Kidney (tissue), 14 donors: ENCODE results near the gene MYO5B. TPM values are rescaled to one million over a fixed set of nuclear protein-coding genes. Genes with fewer than 3 reads are reported as not detected.

Source experiments
- DNase-seq, 5 donors: peaks; one replicate each; pipeline ENCODE4 v3.0.0-alpha.2; 2013 to 2020
- FAIRE-seq: peaks from 2 replicates; lab custom pipeline; 2012; peaks lifted over from hg19 to GRCh38; lab: Jason Lieb, UNC
- H3K27ac ChIP-seq, 2 donors: one replicate each; pipeline ENCODE4 v1.7.0; 2013; ENCODE audit warnings: low read depth in 2 of 2, low read length in 2 of 2, inconsistent platforms in 1 of 2
- H3K27me3 ChIP-seq: one replicate; pipeline ENCODE4 v1.7.1; 2013; ENCODE audit warnings: low read length, inconsistent platforms; ENCODE audit not compliant: control insufficient read depth, insufficient read depth
- H3K36me3 ChIP-seq, 3 donors: one replicate each; pipeline versions ENCODE4 v1.7.0 to v1.7.1; 2013; ENCODE audit warnings: low read length in 3 of 3, control low read depth in 1 of 3, inconsistent platforms in 1 of 3; ENCODE audit not compliant: insufficient read depth in 3 of 3, control insufficient read depth in 2 of 3
- H3K4me1 ChIP-seq, 3 donors: one replicate each; pipeline versions ENCODE4 v1.7.0 to v1.7.1; 2013; ENCODE audit warnings: low read length in 3 of 3, inconsistent platforms in 1 of 3, low read depth in 1 of 3; ENCODE audit not compliant: control insufficient read depth in 2 of 3, insufficient read depth in 2 of 3
- H3K4me3 ChIP-seq, 3 donors: one replicate each; pipeline versions ENCODE4 v1.7.0 to v1.8.1; 2013; ENCODE audit warnings: low read length in 3 of 3, control low read depth in 1 of 3, inconsistent platforms in 1 of 3
- H3K9ac ChIP-seq, 3 donors: one replicate each; pipeline versions ENCODE4 v1.7.0 to v1.7.1; 2013; ENCODE audit warnings: low read length in 3 of 3, control low read depth in 1 of 3, inconsistent platforms in 1 of 3
- H3K9me3 ChIP-seq, 3 donors: one replicate each; pipeline versions ENCODE4 v1.7.0 to v1.7.1; 2013; ENCODE audit warnings: low read length in 3 of 3, control low read depth in 1 of 3, inconsistent platforms in 1 of 3; ENCODE audit not compliant: control insufficient read depth in 2 of 3, insufficient read depth in 1 of 3
- intact Hi-C: fragments of 100-400 bp; cut with DNase I; formaldehyde crosslinking; loops from one replicate; pipeline ENCODE4 v1.11.1; 2022
- polyA plus RNA-seq: library from polyadenylated mRNA; stranded (reverse); fragments of 350-450 nt; fragmentation: Illumina TruSeq; extraction: RNeasy Lipid Tissue Mini Kit (QIAGEN cat#74804); gene quantifications from one replicate; pipeline ENCODE4 v1.2.3, GENCODE V29; 2014; ENCODE audit warnings: low read depth, low replicate concordance; ENCODE audit not compliant: insufficient read depth
- total RNA-seq: library from RNA; stranded (reverse); fragmentation: NEBNext Ultra II Directional; extraction: Animal tissue kit (Norgen Biotek cat#: 25700); gene quantifications from one replicate; pipeline ENCODE4 v1.2.1, GENCODE V29; 2021
- TF ChIP-seq, protein P1 (sequence below): IDR thresholded peaks from 3 replicates; pipeline ENCODE4 v1.5.1; 2012; ENCODE audit warnings: mild to moderate bottlenecking, moderate library complexity, borderline replicate concordance; ENCODE audit not compliant: insufficient read depth; ENCODE audit errors: extremely low read depth
- donor health status: control.
- donor health status: control.
- donor health status: control.
- donor health status: control.
- donor health status: control.
- donor health status: DM: yes; HTN: yes; CAD: no.
- donor health status: Normal renal cell carcinoma (clear cell type).

The MYO5B gene
- total and polyA plus RNA-seq, 2 donors from 2014 or later: 17.8 to 43.8 TPM

DNA sequence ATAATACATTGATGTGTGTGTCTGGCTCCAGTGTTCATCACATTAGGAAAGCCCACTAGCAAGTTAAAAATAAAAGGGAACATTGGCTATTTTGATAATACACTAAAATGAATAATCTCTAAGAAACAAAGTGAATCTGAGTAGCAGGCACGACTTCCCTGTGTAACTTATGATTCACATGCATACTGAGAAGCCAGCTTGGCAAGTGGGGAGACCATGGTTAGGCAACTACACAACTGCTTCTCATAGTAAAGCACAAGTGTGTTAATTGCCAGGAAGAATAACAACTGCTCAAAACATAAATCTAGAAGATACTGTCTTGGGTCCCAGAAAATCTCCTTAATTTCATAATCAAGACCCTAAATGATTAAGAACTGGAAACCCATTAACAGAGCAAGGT is 4.0 kb downstream of the MYO5B start:
- DNase-seq (no peak), FAIRE-seq (no peak)
- intact Hi-C loops: no loop called here
- TF ChIP-seq, protein P1, sequence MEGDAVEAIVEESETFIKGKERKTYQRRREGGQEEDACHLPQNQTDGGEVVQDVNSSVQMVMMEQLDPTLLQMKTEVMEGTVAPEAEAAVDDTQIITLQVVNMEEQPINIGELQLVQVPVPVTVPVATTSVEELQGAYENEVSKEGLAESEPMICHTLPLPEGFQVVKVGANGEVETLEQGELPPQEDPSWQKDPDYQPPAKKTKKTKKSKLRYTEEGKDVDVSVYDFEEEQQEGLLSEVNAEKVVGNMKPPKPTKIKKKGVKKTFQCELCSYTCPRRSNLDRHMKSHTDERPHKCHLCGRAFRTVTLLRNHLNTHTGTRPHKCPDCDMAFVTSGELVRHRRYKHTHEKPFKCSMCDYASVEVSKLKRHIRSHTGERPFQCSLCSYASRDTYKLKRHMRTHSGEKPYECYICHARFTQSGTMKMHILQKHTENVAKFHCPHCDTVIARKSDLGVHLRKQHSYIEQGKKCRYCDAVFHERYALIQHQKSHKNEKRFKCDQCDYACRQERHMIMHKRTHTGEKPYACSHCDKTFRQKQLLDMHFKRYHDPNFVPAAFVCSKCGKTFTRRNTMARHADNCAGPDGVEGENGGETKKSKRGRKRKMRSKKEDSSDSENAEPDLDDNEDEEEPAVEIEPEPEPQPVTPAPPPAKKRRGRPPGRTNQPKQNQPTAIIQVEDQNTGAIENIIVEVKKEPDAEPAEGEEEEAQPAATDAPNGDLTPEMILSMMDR: no peak
- peaks cover 7% of the 10 kb centered on the region for H3K27me3 ChIP-seq
- H3K9ac ChIP-seq: no peak overlapping the region
- no peaks in the 10 kb centered on the region for H3K36me3 ChIP-seq
- H3K27ac ChIP-seq: no peak overlapping the region
- no peaks in the 10 kb centered on the region for H3K9me3 ChIP-seq
- H3K4me1 ChIP-seq: peaks cover 0 to 2% (median 2%) of the 10 kb centered on the region in 3 donors
- no peak overlapping the region for H3K4me3 ChIP-seq

DNA sequence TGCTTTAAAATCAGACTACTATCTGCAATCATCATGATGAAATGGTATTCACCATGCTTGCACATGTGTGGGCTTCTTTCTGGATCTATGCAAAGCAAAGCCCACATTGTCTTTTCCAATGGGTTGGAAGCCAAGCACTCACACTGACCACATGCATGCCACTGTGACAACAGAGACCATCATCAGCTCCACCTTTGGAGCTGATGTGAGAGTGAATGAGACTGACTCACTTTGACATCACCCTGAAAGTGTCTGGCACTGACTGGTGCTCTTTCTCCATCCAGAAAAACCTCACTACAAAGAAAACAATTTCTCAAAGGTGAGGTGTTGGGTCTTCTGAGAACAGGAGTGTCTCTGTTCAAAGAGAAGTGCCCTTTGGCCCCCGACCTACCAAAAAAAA is 4.7 kb downstream of the MYO5B start:
- intact Hi-C loops: no loop called here
- Histone ChIP-seq H3K27ac (no peak overlapping the region), H3K9me3 (no peaks in the 10 kb centered on the region), H3K36me3 (no peaks in the 10 kb centered on the region), H3K4me1 (peaks cover 0 to 2% (median 2%) of the 10 kb centered on the region in 3 donors), H3K27me3 (peaks cover 4% of the 10 kb centered on the region), H3K9ac (no peak overlapping the region), H3K4me3 (no peak overlapping the region)
- FAIRE-seq (no peak), DNase-seq (no peak)
- TF ChIP-seq, protein P1: no peak

DNA sequence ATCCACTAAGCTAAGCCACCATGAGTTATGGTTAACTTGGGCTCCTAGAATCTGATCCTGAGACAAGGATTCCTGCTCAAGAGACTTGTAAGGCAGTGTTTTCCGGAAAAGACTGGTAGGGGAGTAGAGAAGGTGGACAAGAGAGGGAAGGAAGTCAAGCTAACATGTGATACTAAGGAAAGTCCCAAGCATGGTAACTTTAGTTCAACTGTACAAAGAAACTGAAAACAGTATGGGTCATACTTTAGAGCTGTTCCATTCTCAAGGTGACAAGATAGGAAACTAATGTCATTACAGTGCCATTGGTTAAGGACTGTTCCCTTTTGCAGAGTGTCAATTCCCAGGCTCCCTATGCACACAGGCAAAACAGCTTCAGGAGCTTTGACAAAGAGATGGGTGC is 5.8 kb downstream of the MYO5B start:
- Histone ChIP-seq H3K4me1 (peaks cover 0 to 2% (median 2%) of the 10 kb centered on the region in 3 donors), H3K27me3 (peaks cover 4% of the 10 kb centered on the region), H3K9ac (no peak overlapping the region), H3K36me3 (no peaks in the 10 kb centered on the region), H3K27ac (no peak overlapping the region), H3K4me3 (no peak overlapping the region), H3K9me3 (no peaks in the 10 kb centered on the region)
- intact Hi-C loops: no loop called here
- FAIRE-seq (no peak), DNase-seq (no peak)
- TF ChIP-seq, protein P1: no peak

DNA sequence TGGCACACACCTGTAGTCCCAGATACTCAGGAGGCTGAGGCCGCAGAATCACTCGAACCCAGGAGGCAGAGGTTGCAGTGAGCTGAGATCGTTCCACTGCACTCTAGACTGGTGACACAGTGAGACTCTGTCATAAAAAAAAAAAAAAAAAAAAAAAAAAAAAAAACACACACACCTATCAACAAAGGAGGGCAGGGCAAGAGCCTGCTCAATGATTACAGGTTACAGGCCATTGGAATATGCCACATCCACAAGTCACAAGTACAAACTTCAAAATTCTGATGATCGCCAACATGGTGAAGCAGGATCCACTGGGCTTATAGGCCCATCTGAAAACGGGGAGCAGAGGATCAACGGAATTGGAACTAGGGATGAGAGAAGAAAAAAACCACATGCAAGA is 6.3 kb downstream of the MYO5B start:
- H3K9ac ChIP-seq: no peak overlapping the region
- H3K27me3 ChIP-seq: peaks cover 4% of the 10 kb centered on the region
- no peak for DNase-seq
- intact Hi-C loops: no loop called here
- H3K4me1 ChIP-seq: peaks cover 0 to 2% (median 0%) of the 10 kb centered on the region in 3 donors
- no peak overlapping the region for H3K27ac ChIP-seq
- no peak for FAIRE-seq
- TF ChIP-seq, protein P1: no peak
- no peaks in the 10 kb centered on the region for H3K9me3 ChIP-seq
- no peaks in the 10 kb centered on the region for H3K36me3 ChIP-seq
- H3K4me3 ChIP-seq: no peak overlapping the region
